ENCODE measurements around the gene PKN1. TPM values are rescaled to one million over a fixed set of nuclear protein-coding genes. Genes with fewer than 3 reads are reported as not detected.
A peak's percentile ranks its signal among the peaks of the same experiment; 100 is the strongest.

Gene PKN1
- total RNA-seq, 1 donor from 2014 or later: 204 TPM

DNA sequence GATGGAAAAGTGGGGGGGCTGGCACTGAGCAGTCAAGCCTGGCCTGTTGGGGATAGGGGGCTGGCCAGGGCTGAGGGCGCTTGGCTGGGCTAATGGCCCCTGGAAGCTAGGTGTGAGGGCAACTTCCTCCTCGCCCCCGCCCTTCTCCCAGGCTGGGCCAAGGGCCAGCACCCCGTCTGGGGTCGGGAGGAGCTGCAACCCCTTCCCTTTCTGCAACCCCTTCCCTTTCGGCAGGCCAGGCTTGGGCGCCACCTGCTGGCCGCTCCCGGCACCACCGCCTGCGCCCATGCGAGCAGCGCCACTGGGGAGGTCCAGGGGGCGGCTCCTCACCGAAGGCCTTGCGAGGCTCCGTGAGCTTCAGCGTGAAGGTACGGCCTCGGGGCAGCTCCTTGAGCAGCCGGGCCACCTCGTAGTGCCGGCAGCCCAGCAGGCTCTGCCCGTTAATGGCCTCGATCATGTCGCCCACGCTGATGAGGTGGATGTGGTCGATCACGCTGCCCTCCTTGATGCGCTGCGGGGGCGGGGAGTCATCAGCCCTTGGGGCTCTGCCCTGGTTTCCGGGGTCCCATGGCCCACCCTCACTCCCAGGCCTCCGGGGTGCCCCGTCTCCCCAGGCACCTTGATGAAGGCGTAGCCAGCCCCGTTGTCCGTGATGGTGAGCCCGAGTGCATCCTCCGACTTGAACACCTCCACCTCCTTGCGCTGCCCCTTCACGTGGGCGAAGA is 47.0 kb downstream of the PKN1 start:
- Mint-ChIP-seq H3K9me3 (ENCODE audit: low read depth) (no peaks in the 10 kb centered on the region), H3K4me1 (ENCODE audit: low read depth) (peaks cover 27% of the 10 kb centered on the region), H3K27me3 (ENCODE audit: low read depth) (no peaks in the 10 kb centered on the region), H3K36me3 (ENCODE audit: low read depth) (peaks cover 11% of the 10 kb centered on the region), H3K27ac (ENCODE audit: unreplicated experiment) (no peak overlapping the region), H3K4me3 (ENCODE audit: unreplicated experiment) (no peak overlapping the region)
- TF ChIP-seq, protein P1, sequence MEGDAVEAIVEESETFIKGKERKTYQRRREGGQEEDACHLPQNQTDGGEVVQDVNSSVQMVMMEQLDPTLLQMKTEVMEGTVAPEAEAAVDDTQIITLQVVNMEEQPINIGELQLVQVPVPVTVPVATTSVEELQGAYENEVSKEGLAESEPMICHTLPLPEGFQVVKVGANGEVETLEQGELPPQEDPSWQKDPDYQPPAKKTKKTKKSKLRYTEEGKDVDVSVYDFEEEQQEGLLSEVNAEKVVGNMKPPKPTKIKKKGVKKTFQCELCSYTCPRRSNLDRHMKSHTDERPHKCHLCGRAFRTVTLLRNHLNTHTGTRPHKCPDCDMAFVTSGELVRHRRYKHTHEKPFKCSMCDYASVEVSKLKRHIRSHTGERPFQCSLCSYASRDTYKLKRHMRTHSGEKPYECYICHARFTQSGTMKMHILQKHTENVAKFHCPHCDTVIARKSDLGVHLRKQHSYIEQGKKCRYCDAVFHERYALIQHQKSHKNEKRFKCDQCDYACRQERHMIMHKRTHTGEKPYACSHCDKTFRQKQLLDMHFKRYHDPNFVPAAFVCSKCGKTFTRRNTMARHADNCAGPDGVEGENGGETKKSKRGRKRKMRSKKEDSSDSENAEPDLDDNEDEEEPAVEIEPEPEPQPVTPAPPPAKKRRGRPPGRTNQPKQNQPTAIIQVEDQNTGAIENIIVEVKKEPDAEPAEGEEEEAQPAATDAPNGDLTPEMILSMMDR (IDR thresholded peaks at IDR 0.05): peak; percentile 86
- DNase-seq (ENCODE audit: low spot score): peak; percentile 92

DNA sequence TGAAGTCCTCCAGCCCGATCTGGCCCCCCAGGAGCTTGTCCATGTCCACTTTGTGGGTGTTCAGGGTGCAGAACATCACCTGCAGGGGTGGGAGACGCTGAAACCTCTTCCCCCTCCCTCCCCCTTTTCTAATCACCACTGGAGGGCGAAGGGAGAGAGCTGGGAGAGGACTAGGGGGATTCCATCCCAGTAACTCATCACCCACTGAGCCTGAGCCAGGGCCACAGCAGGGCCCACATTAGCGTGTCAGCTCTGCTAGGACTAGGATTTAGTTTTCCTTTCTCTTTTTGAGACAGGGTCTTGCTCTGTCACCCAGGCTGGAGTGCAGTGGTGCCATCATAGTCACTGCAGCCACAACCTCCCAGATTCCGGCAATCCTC is 47.6 kb downstream of the PKN1 start:
- TF ChIP-seq, protein P1 (IDR thresholded peaks at IDR 0.05): no peak
- Mint-ChIP-seq H3K27ac (ENCODE audit: unreplicated experiment) (no peak overlapping the region), H3K9me3 (ENCODE audit: low read depth) (no peaks in the 10 kb centered on the region), H3K36me3 (ENCODE audit: low read depth) (peaks cover 11% of the 10 kb centered on the region), H3K27me3 (ENCODE audit: low read depth) (no peaks in the 10 kb centered on the region), H3K4me3 (ENCODE audit: unreplicated experiment) (no peak overlapping the region), H3K4me1 (ENCODE audit: low read depth) (peaks cover 22% of the 10 kb centered on the region)
- no peak for DNase-seq (ENCODE audit: low spot score)

DNA sequence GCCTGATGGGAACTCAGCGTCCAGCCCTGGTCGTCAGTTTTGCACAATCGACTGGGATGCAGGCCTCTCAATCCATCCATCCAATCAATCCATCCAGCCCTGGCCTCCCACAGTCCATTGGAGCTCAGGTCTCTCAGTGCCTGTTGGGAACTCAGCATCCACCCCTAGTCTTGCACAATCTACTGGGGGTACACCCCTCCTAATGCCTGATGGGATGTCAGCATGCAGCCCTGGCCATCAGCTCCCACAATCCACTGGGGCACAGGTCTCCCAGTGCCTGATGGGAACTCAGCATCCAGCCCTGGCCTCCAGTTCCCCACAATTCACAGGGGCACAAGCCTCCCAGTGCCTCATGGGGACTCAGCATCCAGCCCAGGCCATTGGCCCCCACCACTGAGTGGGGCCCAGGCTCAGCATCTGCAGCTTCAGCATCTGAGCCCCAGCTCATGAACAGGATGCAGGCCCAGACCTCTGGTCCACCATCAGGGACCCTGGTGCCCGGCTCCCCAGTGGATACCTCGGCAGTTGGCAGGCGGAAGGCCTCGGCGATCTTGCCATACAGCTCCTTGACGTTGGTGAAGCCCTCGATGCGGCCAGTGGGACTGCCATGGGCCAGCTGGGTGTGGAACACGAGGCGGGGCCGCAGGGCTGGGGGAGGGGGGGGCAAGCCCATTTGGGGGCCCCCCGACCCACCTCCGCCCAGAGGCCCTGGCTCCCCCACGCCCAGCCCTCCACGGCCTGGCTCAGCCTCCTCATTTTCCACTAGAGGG is 49.3 kb downstream of the PKN1 start:
- DNase-seq (ENCODE audit: low spot score): no peak
- Mint-ChIP-seq H3K27ac (ENCODE audit: unreplicated experiment) (no peak overlapping the region), H3K4me1 (ENCODE audit: low read depth) (peaks cover 5% of the 10 kb centered on the region), H3K4me3 (ENCODE audit: unreplicated experiment) (no peak overlapping the region), H3K9me3 (ENCODE audit: low read depth) (no peaks in the 10 kb centered on the region), H3K27me3 (ENCODE audit: low read depth) (no peaks in the 10 kb centered on the region), H3K36me3 (ENCODE audit: low read depth) (peaks cover 14% of the 10 kb centered on the region)
- TF ChIP-seq, protein P1 (IDR thresholded peaks at IDR 0.05): no peak

DNA sequence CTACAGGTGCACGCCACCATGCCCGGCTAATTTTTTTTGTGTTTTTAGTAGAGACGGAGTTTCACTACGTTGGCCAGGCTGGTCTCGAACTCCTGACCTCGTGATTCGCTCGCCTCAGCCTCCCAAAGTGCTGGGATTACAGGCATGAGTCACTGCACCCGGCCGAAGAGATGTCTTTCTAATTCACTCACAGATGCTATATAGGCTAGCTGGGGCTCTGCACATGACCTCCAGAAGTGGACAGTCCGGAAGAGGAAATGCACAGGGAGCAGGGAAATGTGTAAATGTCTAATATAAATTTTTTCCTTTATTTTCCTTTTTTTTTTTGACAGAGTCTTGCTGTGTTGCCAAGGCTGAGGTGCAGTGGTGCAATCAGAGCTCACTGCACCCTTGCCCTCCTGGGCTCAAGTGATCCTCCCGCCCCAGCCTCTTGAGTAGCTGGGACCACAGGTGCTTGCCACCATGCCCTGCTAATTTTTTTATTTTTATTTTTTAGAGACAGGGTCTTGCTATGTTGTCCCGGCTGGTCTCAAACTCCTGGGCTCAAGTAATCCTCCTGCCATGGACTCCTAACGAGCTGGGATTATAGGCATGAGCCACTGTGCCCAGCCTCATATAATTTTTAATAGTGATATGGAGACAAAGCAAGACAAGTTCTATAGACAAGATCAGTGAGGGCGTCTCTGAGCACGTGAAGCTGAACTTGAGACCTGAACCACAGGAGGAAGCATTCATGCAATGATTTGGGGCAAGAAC is 54.4 kb downstream of the PKN1 start:
- Mint-ChIP-seq H3K4me1 (ENCODE audit: low read depth) (no peaks in the 10 kb centered on the region), H3K9me3 (ENCODE audit: low read depth) (no peaks in the 10 kb centered on the region), H3K27me3 (ENCODE audit: low read depth) (no peaks in the 10 kb centered on the region), H3K27ac (ENCODE audit: unreplicated experiment) (no peak overlapping the region), H3K36me3 (ENCODE audit: low read depth) (peaks cover 18% of the 10 kb centered on the region), H3K4me3 (ENCODE audit: unreplicated experiment) (no peak overlapping the region)
- no peak for DNase-seq (ENCODE audit: low spot score)
- TF ChIP-seq, protein P1 (IDR thresholded peaks at IDR 0.05): no peak

DNA sequence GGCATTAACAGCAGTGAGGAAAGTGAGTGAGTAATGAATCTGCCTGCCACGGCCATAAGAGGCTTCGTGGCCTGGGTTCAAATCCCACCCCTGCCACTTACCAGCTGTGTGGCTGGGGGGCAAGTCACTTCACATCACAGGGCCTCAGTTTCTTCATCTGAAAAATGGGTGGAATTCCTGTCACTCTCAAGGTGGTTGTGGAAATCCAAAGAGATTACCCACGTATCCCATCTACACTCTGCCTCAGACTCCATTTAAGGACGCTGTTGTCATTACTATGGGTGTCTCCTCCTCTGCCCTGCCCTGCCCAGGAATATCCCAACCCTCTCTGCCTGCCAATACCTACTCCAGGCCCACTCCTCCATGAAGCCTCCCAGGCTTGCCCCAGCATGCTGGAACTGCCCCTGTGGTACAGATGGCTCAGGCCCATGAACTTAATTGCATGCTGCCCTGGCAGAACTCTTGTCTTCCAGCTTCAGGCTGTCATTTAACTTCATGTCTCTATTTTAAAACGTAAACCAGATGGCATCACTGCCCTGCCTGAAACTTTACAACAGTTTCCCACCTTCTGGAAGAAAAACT is 59.7 kb downstream of the PKN1 start:
- H3K9me3 Mint-ChIP-seq (ENCODE audit: low read depth): no peaks in the 10 kb centered on the region
- H3K36me3 Mint-ChIP-seq (ENCODE audit: low read depth): peaks cover 13% of the 10 kb centered on the region
- TF ChIP-seq, protein P1 (IDR thresholded peaks at IDR 0.05): no peak
- H3K4me3 Mint-ChIP-seq (ENCODE audit: unreplicated experiment): no peak overlapping the region
- no peak for DNase-seq (ENCODE audit: low spot score)
- no peak overlapping the region for H3K27ac Mint-ChIP-seq (ENCODE audit: unreplicated experiment)
- peaks cover 30% of the 10 kb centered on the region for H3K4me1 Mint-ChIP-seq (ENCODE audit: low read depth)
- no peaks in the 10 kb centered on the region for H3K27me3 Mint-ChIP-seq (ENCODE audit: low read depth)

Measured in chondrocyte (in vitro differentiated cells).